Muscle of leg (tissue), 11 donors: ENCODE results near the gene GCH1. TPM values are rescaled to one million over a fixed set of nuclear protein-coding genes. Genes with fewer than 3 reads are reported as not detected.

Source experiments
- DNase-seq: peaks from one replicate; pipeline ENCODE4 v3.0.0; 2013
- H3K27ac ChIP-seq: one replicate; pipeline ENCODE4 v1.5.1; 2013; ENCODE audit warnings: mild to moderate bottlenecking, low read length, control low read depth
- H3K27me3 ChIP-seq: one replicate; pipeline ENCODE4 v1.6.1; 2013; ENCODE audit warnings: low read length; ENCODE audit not compliant: control insufficient read depth, insufficient read depth
- H3K36me3 ChIP-seq: one replicate; pipeline ENCODE4 v1.6.1; 2013; ENCODE audit warnings: low read length; ENCODE audit not compliant: control insufficient read depth, insufficient read depth
- H3K4me1 ChIP-seq: one replicate; pipeline ENCODE4 v1.6.1; 2013; ENCODE audit warnings: low read length; ENCODE audit not compliant: control insufficient read depth, insufficient read depth
- H3K4me3 ChIP-seq: one replicate; pipeline ENCODE4 v1.5.1; 2013; ENCODE audit warnings: low read length, control low read depth
- H3K9me3 ChIP-seq: replicated peaks from 2 replicates; pipeline ENCODE4 v1.6.1; 2013; ENCODE audit warnings: low read depth, low read length; ENCODE audit not compliant: control insufficient read depth
- WGBS: methylation state at CpG from one replicate; pipeline ENCODE4 v1.1.5; 2013; ENCODE audit warnings: missing lambda C conversion rate; ENCODE audit not compliant: insufficient coverage; 5-methylcytosine and 5-hydroxymethylcytosine counted together
- polyA plus RNA-seq, 8 donors: library from polyadenylated mRNA; unstranded; fragments of 120-200 nt; gene quantifications; one replicate each; pipeline versions ENCODE4 v1.2.1 to v1.2.3, GENCODE V29; 2013; ENCODE audit warnings: inconsistent platforms in 1 of 8, low replicate concordance in 1 of 8; ENCODE audit not compliant: insufficient read length in 8 of 8, insufficient read depth in 1 of 8
- total RNA-seq: library from RNA; stranded (reverse); fragments of 120-200 nt; gene quantifications from one replicate; pipeline ENCODE4 v1.2.4, GENCODE V29; 2013

The GCH1 gene
- total and polyA plus RNA-seq, 9 donors: 2.7 to 5.2 (median 4.2) TPM

GRCh38 chr14:54813081-54813480, 89.5 kb downstream of the GCH1 start:
- WGBS: no CpG with 5 or more reads among the region's 2 CpGs
- no peak overlapping the region for H3K27ac ChIP-seq
- H3K9me3 ChIP-seq: no peaks in the 10 kb centered on the region
- no peaks in the 10 kb centered on the region for H3K4me1 ChIP-seq
- H3K27me3 ChIP-seq: peaks cover under 1% of the 10 kb centered on the region
- DNase-seq: no peak
- no peak overlapping the region for H3K4me3 ChIP-seq
- H3K36me3 ChIP-seq: no peaks in the 10 kb centered on the region

DNA sequence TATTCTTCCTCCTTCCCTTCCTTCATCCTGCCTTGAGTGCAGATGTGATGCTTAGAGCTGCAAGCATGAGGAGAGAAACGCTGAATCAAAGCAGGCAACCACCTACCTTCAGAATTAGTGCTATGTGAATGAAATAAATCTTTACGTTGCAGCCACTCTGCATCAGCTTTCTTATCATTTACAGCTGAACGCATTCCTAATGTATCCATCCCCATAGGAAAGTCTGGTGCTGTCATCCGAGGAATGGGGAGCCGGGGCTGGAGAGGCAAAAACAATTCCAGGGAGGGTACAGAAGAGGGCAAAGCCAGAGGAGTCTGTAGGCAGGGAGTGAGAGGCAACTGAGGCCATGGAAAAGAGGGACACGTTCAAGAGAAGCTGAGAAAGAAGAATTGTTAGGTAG, 90.0 kb downstream of the GCH1 start:
- Histone ChIP-seq H3K36me3 (no peaks in the 10 kb centered on the region), H3K27ac (no peak overlapping the region), H3K4me1 (no peaks in the 10 kb centered on the region), H3K4me3 (no peak overlapping the region), H3K27me3 (no peaks in the 10 kb centered on the region), H3K9me3 (no peaks in the 10 kb centered on the region)
- DNase-seq: no peak
- 40% methylated on average over 1 of the region's 6 CpGs for WGBS

GRCh38 chr14:54809767-54810166, 92.9 kb downstream of the GCH1 start:
- Histone ChIP-seq H3K36me3 (no peaks in the 10 kb centered on the region), H3K9me3 (no peaks in the 10 kb centered on the region), H3K27ac (no peak overlapping the region), H3K27me3 (no peaks in the 10 kb centered on the region), H3K4me1 (peaks cover 11% of the 10 kb centered on the region), H3K4me3 (no peak overlapping the region)
- DNase-seq: no peak
- WGBS: no CpG with 5 or more reads among the region's 8 CpGs

DNA sequence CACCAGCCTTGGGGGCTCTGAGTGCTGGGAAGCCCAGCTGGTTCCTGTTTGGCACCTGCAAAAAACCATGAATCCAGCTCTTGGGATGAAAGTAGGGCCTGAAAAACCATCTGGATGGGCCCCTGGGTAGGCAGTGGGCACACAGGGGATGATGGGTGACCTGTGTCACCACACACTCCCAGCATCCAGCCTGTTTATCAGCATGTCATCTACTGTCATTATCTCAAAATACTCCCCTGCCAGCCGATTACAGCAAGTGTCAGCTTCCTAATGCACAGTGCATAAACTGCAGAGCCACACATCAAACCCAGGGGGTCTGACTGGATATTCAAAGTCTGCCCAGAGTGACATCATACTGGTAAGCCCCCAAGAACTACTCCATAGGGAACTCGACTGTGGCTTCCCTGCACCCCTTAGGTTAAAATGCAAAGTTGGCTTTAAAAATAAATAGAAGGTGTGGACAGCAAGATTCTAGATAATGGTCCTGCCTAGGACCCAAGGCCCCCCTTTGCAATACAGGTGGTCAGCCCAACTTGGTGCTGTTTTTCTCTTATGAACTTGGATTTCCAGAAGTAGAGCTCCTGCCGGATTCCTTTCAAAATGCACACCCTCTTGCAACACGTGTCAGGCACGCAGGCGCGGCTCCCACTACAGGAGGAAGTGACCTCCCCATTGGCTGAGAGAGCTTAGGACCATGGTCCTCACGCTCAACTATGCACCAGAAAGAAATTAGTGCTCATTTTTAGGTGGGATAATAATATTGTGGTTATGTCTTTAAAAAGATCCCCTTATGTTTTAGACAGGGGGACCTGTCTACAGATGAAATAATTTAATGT, 94.1 kb downstream of the GCH1 start:
- no peak overlapping the region for H3K4me3 ChIP-seq
- H3K27me3 ChIP-seq: peaks cover 2% of the 10 kb centered on the region
- no peak overlapping the region for H3K27ac ChIP-seq
- H3K9me3 ChIP-seq: no peaks in the 10 kb centered on the region
- WGBS: 20% methylated on average over 1 of the region's 8 CpGs
- no peaks in the 10 kb centered on the region for H3K36me3 ChIP-seq
- DNase-seq: no peak
- H3K4me1 ChIP-seq: peaks cover 11% of the 10 kb centered on the region

DNA sequence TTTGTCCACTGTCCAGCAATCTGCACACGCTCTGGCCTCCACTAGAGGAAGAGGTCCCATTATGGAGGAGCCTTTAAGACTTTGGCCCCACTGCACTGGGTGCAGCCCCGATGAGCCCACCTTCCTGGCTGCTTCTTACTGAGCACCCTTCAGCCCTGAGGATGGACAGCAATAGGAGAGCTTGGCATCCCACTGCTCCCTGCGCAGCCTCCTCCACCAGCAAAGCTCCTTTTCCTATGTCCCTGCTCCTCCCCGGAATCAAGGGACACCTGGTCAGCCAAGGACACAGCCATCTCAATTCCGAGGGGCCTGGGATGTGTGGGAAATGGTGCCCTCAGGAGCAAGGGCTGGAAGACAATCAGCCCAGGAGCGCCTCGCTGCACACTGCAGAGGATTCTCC, 94.7 kb downstream of the GCH1 start:
- no peaks in the 10 kb centered on the region for H3K36me3 ChIP-seq
- no peak overlapping the region for H3K27ac ChIP-seq
- no peak for DNase-seq
- no peaks in the 10 kb centered on the region for H3K9me3 ChIP-seq
- no peak overlapping the region for H3K4me3 ChIP-seq
- peaks cover 2% of the 10 kb centered on the region for H3K27me3 ChIP-seq
- peaks cover 17% of the 10 kb centered on the region for H3K4me1 ChIP-seq
- 85% methylated on average over 5 of the region's 7 CpGs for WGBS

- peaks cover 17% of the 10 kb centered on the region for H3K4me1 ChIP-seq
- no peak overlapping the region for H3K27ac ChIP-seq
- WGBS: 67% methylated on average over 5 of the region's 6 CpGs
- DNase-seq: no peak
- no peaks in the 10 kb centered on the region for H3K36me3 ChIP-seq
- peaks cover 2% of the 10 kb centered on the region for H3K27me3 ChIP-seq
- no peak overlapping the region for H3K4me3 ChIP-seq
- H3K9me3 ChIP-seq: no peaks in the 10 kb centered on the region
Measured at GRCh38 chr14:54807428-54807827, 95.2 kb downstream of the GCH1 start.

DNA sequence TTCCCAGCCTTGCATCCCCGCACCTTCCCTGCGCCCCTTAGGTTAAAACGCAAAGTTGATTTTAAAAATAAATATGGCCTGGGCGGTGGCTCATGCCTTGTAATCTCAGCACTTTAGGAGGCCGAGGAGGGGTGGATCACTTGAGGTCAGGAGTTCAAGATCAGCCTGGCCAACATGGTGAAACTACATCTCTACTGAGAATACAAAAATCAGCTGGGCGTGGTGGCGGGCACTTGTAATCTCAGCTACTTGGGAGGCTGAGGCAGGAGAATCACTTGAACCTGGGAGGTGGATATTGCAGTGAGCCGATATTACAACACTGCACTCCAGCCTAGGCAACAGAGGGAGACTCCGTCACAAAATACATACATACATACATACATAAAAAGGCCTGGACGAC, 96.0 kb downstream of the GCH1 start:
- Histone ChIP-seq H3K4me1 (peaks cover 17% of the 10 kb centered on the region), H3K36me3 (no peaks in the 10 kb centered on the region), H3K9me3 (no peaks in the 10 kb centered on the region), H3K27me3 (peaks cover 2% of the 10 kb centered on the region), H3K27ac (no peak overlapping the region), H3K4me3 (no peak overlapping the region)
- DNase-seq: no peak
- 100% methylated on average over 2 of the region's 10 CpGs for WGBS

DNA sequence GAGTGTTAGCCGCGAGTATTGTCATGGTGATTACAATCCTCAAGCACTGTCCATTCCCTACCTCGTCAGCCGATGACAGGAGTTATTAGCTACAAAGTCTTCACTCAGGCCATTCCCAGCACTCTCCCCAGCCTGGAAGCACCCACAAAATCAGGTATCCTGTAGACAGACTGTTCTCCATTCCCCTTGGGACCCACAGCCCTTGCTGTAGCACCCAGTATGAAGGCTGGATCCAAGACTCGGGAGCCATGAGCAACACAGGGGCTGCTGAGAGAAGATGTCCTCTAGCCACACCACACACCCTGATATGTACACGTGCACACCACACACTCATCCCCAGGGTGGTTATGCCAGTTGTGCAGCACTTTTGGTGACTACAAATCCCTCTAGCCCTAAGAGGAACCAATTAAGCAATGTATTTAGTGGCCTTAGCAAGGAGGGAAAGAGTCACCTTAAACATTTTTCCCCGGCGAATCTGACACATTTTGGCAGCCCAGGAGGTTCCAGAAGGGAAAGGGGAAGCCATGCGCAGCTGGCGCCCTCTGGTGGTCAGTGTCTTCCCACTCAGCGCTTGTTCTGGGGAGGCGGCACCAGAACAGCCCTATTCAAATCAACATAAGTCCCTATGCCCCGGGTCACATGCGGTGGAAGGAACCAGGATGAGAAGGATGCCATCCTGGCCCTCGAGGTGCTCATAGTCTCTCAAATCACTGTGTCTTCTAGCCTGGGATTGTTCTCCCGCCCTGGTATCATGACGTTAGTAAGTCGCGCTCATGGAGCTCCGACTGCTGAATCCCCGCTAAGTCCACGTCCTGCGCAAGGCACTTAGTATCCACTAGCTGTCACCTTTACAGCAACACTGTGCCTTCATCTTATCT, 96.9 kb downstream of the GCH1 start:
- DNase-seq: peak; percentile 87
- 36% methylated on average over 12 of the region's 23 CpGs for WGBS

DNA sequence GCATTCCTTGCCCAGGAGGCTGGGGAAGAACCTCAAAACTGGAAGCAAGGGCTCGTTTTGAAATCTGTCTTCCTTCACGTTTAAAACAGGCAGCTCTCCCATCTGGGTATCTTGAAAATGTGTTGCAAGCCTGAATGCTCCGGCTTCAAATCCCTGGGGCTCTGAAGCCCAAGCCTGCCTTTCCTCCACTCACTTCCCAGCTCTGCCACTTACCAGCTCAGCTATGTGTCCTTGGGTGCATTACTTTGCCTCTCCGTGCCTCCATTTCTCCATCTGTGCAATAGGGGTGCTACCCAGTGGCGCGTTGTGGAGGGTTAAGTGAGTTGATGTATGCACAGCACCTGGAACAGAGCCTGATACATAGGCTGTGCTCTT, 97.6 kb downstream of the GCH1 start:
- Histone ChIP-seq H3K36me3 (no peaks in the 10 kb centered on the region), H3K9me3 (no peaks in the 10 kb centered on the region), H3K4me1 (peaks cover 17% of the 10 kb centered on the region), H3K27ac (no peak overlapping the region), H3K4me3 (no peak overlapping the region), H3K27me3 (peaks cover 2% of the 10 kb centered on the region)
- 31% methylated on average over 5 of the region's 6 CpGs for WGBS
- DNase-seq: no peak

More for the DNA sequence above, 96.9 kb downstream of the GCH1 start:
- Histone ChIP-seq H3K27me3 (peaks cover 2% of the 10 kb centered on the region), H3K9me3 (no peaks in the 10 kb centered on the region), H3K27ac (no peak overlapping the region), H3K4me3 (no peak overlapping the region), H3K4me1 (peaks cover 17% of the 10 kb centered on the region), H3K36me3 (no peaks in the 10 kb centered on the region)

GRCh38 chr14:54804538-54805041, 98.0 kb downstream of the GCH1 start:
- Histone ChIP-seq H3K4me3 (no peak overlapping the region), H3K4me1 (peaks cover 17% of the 10 kb centered on the region), H3K36me3 (no peaks in the 10 kb centered on the region), H3K27ac (no peak overlapping the region), H3K9me3 (no peaks in the 10 kb centered on the region), H3K27me3 (peaks cover 2% of the 10 kb centered on the region)
- 71% methylated on average over 8 of the region's 16 CpGs for WGBS
- no peak for DNase-seq
